WERI-Rb-1 (cell line): ENCODE data around the gene SLCO4A1.

ENCODE experiments used
- DNase-seq: peaks from one replicate; pipeline ENCODE4 v3.0.0-alpha.2; 2020
- H3K27ac ChIP-seq: fragments of 250-450 bp; sonication (Bioruptor Pico); 2 replicates; pipeline ENCODE4 v1.5.1; 2020; ENCODE audit warnings: mild to moderate bottlenecking, moderate library complexity
- H3K27me3 ChIP-seq: fragments of 250-450 bp; sonication (Bioruptor Pico); 2 replicates; pipeline ENCODE4 v1.5.1; 2021; ENCODE audit warnings: mild to moderate bottlenecking, low read depth, moderate library complexity; ENCODE audit not compliant: insufficient read depth, severe bottlenecking
- H3K36me3 ChIP-seq: fragments of 250-450 bp; sonication (Bioruptor Pico); 2 replicates; pipeline ENCODE4 v1.5.1; 2020; ENCODE audit warnings: mild to moderate bottlenecking, moderate library complexity
- H3K4me3 ChIP-seq: 2 replicates; pipeline ENCODE4 v1.5.1; 2011; ENCODE audit warnings: low read depth, mild to moderate bottlenecking, control low read depth, low read length
- H3K9me3 ChIP-seq: fragments of 250-450 bp; sonication (Bioruptor Pico); 2 replicates; pipeline ENCODE4 v1.5.1; 2021; ENCODE audit warnings: mild to moderate bottlenecking, moderate library complexity; ENCODE audit not compliant: severe bottlenecking
- CTCF ChIP-seq: IDR thresholded peaks from 2 replicates; pipeline ENCODE4 v1.5.1; 2011; ENCODE audit warnings: low read depth, mild to moderate bottlenecking, control low read depth, inconsistent platforms, low read length

Gene SLCO4A1

GRCh38 chr20:62708591-62709536 lies 66.6 kb downstream of the SLCO4A1 start, which contains the start of gene NTSR1:
NTSR1 (plus strand) TSS chr20:62708836; CDS start chr20:62709208, 372 bp downstream.
- TF ChIP-seq CTCF = peak; percentile 56
- H3K36me3 ChIP-seq = no peaks in the 10 kb centered on the region
- H3K9me3 ChIP-seq = no peaks in the 10 kb centered on the region
- H3K27ac ChIP-seq = no peak within 1 kb of the TSS
- H3K4me3 ChIP-seq = peak within 1 kb of the TSS; percentile 53
- peaks cover 4% of the 10 kb centered on the region for H3K27me3 ChIP-seq
- no peak for DNase-seq

- Histone ChIP-seq H3K27ac (no peak overlapping the region), H3K27me3 (peaks cover 4% of the 10 kb centered on the region), H3K4me3 (no peak overlapping the region), H3K36me3 (no peaks in the 10 kb centered on the region), H3K9me3 (no peaks in the 10 kb centered on the region)
- TF ChIP-seq CTCF = no peak
- DNase-seq = no peak
Observed at GRCh38 chr20:62709537-62709905, 67.2 kb downstream of the SLCO4A1 start.

- H3K27me3 ChIP-seq = peaks cover 4% of the 10 kb centered on the region
- no peak for TF ChIP-seq CTCF
- no peak overlapping the region for H3K27ac ChIP-seq
- no peaks in the 10 kb centered on the region for H3K36me3 ChIP-seq
- no peaks in the 10 kb centered on the region for H3K9me3 ChIP-seq
- H3K4me3 ChIP-seq = no peak overlapping the region
- no peak for DNase-seq
Observed at GRCh38 chr20:62710221-62710885, 68.0 kb downstream of the SLCO4A1 start.

- Histone ChIP-seq H3K27ac (no peak overlapping the region), H3K27me3 (peaks cover 4% of the 10 kb centered on the region), H3K9me3 (no peaks in the 10 kb centered on the region), H3K36me3 (no peaks in the 10 kb centered on the region), H3K4me3 (no peak overlapping the region)
- DNase-seq = no peak
- TF ChIP-seq CTCF = no peak
Observed at GRCh38 chr20:62710886-62711702, 68.8 kb downstream of the SLCO4A1 start.

DNA sequence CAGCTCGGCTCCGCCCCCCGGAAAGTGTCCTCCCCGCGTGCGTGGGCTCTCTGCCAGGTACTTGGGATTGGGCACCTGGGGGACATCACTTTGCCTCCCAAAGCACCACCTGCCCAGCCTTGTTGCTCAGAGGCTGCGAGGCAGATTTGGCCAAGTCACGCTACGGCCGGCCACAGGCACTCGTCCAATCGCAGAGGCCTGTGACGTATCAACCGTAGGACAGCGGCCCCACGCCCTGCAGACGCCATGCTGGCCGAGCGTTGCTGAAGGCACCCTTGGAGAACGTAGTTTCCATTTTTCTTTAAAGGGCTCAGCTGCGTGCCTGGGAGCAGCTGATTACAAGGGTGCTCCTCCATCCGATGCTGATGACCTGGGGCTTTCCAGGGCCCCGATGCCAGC lies 69.4 kb downstream of the SLCO4A1 start:
- no peak for TF ChIP-seq CTCF
- DNase-seq = no peak
- no peaks in the 10 kb centered on the region for H3K36me3 ChIP-seq
- no peak overlapping the region for H3K27ac ChIP-seq
- no peaks in the 10 kb centered on the region for H3K9me3 ChIP-seq
- H3K4me3 ChIP-seq = no peak overlapping the region
- peaks cover 4% of the 10 kb centered on the region for H3K27me3 ChIP-seq
